RPMI7951 (cell line): ENCODE data around the gene RNF150. TPM values are rescaled to one million over a fixed set of nuclear protein-coding genes. Genes with fewer than 3 reads are reported as not detected.
A peak's percentile ranks its signal among the peaks of the same experiment; 100 is the strongest.
"Not testable (repeated sequence)": the region's sequence is repeated elsewhere in the genome, so short reads cannot be mapped to it uniquely, and the experiment has no call there.

Experiments
- DNase-seq: peaks from one replicate; pipeline ENCODE4 v3.0.0-alpha.2; 2012; ENCODE audit warnings: low read depth
- total RNA-seq: library from RNA; depleted of rRNA; stranded (reverse); fragments of >200 nt; shearing (Covaris generic); gene quantifications from 2 replicates; pipeline ENCODE4 v1.2.3, GENCODE V29; 2014; rRNA removed

The RNF150 gene
- 0.68 and 0.96 TPM in 2 replicates for total RNA-seq

DNA sequence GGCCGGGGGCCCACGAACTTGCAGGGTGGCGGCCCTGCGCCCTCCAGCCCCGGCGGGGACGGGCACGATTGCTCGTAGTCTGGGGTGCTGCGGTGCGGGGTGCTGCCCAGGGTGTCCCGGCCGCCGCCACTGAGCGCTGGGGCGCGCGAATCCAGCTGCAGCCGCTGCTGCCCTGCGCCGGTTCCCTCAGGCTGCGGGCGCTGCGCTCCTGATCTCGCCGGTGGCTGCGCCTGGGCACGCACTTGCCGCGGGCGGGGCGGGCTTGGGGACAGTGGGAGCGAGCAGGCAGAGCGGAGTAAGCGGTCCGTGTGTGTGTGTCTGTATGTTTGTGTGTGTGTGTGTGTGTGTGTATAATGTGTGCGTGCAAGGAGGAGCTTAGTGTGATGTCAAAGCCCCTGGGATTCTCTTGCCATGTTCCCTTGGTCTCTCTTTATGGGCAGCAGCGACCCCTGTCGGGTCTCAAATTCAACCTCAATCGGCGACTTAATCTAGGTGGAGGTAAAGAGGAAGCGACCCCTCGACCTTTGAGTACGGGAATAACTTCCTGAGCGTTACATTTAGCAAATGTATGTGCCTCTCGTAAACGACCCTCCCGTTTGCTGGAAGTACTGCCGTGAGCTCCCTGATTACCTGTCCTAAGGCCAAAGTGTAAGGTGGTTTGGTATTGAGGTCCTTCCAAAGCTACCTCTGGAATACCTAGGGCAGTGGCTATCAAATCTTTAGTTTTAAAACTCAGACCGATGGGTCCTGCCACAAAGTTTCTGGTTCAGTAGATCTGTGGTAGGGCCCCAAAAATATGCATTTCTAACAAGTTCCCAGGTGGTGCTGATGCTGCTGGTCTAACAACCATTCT, at the start of gene RNF150:
TSS of gene RNF150 (minus strand) at position 324 of the 853 bp plus-strand sequence.
- DNase-seq = peak; percentile 53

DNA sequence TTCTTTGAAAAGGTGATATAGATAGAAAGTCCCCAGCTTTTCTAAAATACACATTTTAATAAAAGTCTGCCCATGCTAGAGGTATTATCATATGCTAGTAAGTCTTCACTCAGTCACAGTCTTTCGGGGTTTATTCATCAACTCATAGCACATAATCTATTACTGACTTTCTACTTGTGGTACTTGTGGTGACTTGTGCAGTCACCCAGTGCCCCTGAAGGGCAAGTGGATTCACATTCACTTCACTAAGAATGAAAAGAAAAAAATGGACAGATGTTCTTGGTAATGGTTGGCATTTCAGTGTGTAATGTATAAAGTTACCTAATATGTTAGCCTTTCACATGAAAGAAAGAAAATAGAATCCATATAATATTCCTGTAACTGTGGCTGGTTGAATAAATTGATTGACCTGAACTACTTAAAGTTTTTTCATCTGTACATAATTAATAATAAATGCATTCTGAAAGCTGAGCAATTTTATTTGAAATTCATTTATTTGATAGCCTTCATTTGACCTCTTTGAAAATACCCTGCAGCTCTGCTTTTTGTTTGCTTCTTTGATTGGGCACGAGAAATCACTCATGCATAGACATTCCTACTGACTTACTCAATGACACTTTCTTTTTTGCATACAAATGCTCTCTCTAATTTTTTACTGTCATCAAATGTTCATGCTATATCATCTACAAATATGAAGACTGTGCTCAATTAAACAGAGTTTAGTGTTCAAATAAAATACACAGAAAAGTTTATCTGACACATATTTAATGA, 47.9 kb upstream of the RNF150 start:
- no peak for DNase-seq

- DNase-seq = no peak
Observed at GRCh38 chr4:141179474-141180373, 46.5 kb upstream of the RNF150 start.

- DNase-seq = no peak
Observed at GRCh38 chr4:141177171-141177570, 43.9 kb upstream of the RNF150 start.

- no peak for DNase-seq
Observed at GRCh38 chr4:141174457-141174856, 41.2 kb upstream of the RNF150 start.

DNA sequence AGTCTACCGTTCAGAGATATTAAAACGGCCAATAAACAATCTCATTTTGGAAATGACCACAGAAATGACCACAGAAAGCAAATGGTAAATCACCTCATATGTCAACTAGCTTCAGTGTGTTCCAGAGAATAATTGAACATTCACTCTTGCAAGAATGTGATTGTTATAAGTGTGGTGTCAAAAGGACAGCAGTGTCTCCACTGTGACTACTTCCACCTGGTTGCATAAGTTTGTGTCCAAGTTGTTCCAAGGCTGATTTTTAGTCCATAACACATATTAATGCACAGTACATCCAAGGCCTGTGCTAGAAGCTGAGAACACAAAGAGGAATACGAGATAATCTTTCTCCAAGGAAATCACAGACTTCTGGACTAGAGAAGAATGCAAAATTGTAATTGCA, 37.4 kb upstream of the RNF150 start:
- DNase-seq = no peak

- no peak for DNase-seq
Observed at GRCh38 chr4:141169391-141169790, 36.1 kb upstream of the RNF150 start.

- not testable (repeated sequence) for DNase-seq
Observed at GRCh38 chr4:141165001-141165400, 31.7 kb upstream of the RNF150 start.

- DNase-seq = no peak
Observed at GRCh38 chr4:141159027-141159426, 25.8 kb upstream of the RNF150 start.

GRCh38 chr4:141158219-141158618, 24.9 kb upstream of the RNF150 start:
- DNase-seq = peak; percentile 29

DNA sequence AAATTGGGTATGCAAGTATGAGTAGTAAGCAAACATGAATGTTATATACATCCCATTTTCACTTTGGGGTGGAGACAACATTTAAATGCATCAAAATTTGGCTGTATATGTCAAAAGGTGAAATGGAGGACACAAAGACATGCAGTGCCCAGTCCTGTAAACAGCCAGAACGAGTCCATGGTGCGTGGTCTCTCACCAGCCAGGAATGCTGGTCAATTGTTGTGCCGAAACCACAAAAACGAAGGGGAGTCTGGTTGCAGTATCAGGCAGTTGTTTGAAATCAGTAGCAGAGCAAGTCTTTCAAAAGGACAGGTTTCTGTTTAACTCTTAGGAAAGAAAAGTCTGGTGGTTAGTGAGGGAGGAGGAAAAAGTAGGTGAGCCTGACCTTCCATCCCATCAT, 22.3 kb upstream of the RNF150 start:
- DNase-seq = peak; percentile 10

DNA sequence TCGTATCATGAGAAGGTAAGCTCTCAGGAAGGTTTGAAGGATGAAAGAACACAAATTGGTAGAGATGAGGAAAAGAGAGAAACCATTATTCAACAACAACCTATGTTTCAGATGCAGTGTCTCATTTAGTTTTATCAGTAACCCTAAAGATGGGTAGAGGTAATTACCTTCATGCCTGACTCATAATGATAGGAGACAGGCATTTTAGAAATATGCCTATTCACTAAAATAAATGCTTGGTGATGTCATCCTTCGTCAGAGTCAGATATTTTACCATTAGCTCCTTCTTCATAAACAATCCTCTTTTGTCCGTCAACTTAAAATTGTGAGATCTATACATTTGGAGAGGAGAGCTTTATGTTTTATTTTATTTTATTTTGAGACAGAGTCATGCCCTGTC, 21.5 kb upstream of the RNF150 start:
- DNase-seq = no peak

DNA sequence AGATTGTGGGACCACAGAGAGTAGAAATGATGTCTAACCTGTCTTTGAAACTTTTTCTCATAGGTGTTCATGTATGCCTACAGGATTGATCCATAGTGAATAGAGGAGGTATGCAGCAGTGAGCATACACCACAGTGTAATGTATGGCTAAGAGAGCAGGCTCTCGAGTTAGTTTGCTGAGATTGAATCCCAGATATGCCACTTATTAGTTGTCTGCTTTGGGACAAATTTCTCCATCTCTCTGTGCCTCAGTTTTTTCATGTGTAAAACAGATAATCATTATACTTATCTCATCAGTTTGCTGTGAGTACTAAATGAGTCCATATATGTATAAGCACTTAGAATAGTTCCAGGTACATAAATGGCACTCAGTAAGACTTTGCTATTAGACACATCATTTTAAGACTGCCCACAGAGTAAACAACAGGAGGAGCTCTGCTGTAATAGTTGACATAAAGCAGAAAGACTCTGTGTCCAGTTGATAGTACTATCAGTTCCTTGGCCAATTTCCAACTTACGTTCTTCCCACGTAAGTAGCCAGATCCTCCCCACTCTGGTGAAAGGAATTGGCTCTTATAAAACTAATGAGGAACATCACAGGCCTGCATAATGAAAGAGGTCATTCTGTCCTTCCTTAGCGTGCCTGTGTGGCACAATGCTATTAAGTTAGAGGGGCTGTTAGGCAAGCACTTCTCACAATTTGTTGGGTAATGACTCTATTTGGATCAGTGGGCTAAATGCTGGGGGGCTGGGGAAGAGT, 20.7 kb upstream of the RNF150 start:
- DNase-seq = no peak

DNA sequence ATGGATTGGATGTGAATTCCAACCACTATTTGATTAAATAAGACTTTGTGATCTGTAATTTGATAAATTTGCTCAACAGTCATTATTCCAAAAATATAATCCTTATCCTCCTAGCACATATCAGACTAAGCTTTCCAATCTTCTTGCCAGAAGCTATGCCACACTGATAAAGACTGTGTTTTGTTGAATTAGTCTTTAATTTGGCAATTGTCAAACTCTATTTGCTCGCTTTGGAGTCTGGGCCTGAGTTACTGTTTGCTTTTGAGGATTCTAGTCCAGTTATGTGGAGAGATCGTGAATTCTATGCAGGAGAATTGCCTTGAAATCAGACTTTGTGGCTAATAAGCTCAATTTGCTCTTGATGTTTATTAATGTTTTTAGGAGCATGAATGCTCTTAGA, 10.9 kb upstream of the RNF150 start:
- no peak for DNase-seq

DNA sequence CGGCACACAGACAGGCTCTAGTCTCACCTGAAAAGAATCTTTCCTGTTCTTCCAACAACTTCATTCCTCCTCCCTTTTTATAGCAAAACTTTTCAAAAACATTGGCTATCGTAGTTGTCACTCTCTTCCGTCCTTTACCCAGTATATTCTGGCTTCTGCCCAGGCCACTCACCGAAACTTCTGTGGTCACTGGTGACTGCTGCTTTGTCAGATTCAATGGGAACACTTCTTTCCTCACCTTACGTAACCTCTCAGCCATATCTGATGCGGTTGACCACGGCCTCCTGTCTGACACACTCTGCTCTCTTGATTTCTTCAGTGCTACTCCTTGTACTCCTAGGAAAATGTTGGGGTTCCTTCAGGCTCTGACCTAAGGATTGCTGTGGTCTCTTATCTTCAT, 9.2 kb upstream of the RNF150 start:
- DNase-seq = peak; percentile 13

GRCh38 chr4:141140391-141141200, 7.3 kb upstream of the RNF150 start:
- no peak for DNase-seq

- no peak for DNase-seq
Observed at GRCh38 chr4:141133999-141134995, 1.0 kb upstream of the RNF150 start.

GRCh38 chr4:141132709-141133145, 542 bp downstream of the RNF150 start:
- no peak for DNase-seq
